Liver (tissue), 9 donors: ENCODE data around the gene TMEM273. TPM values are rescaled to one million over a fixed set of nuclear protein-coding genes. Genes with fewer than 3 reads are reported as not detected.

Experiments used
- DNase-seq: peaks from one replicate; pipeline ENCODE4 v3.0.0-alpha.2; 2017; ENCODE audit warnings: low spot score
- H3K27ac ChIP-seq, 2 donors: one replicate each; pipeline ENCODE4 v1.7.0; 2013; ENCODE audit warnings: inconsistent platforms in 2 of 2, low read length in 2 of 2, control low read depth in 1 of 2, low read depth in 1 of 2, mild to moderate bottlenecking in 1 of 2
- H3K27me3 ChIP-seq, 4 donors: one replicate each; pipeline versions ENCODE4 v1.6.1 to v1.7.0; 2013; ENCODE audit warnings: low read length in 3 of 4, inconsistent platforms in 1 of 4, mild to moderate bottlenecking in 1 of 4, moderate library complexity in 1 of 4; ENCODE audit not compliant: control insufficient read depth in 4 of 4, insufficient read depth in 4 of 4
- H3K36me3 ChIP-seq, 4 donors: one replicate each; pipeline versions ENCODE4 v1.6.1 to v1.7.0; 2013; ENCODE audit warnings: low read length in 3 of 4, mild to moderate bottlenecking in 3 of 4, low read depth in 1 of 4, moderate library complexity in 1 of 4; ENCODE audit not compliant: control insufficient read depth in 4 of 4, insufficient read depth in 3 of 4
- H3K4me1 ChIP-seq, 4 donors: one replicate each; pipeline versions ENCODE4 v1.6.1 to v1.7.0; 2013; ENCODE audit warnings: low read length in 3 of 4, mild to moderate bottlenecking in 3 of 4, moderate library complexity in 1 of 4; ENCODE audit not compliant: control insufficient read depth in 4 of 4, insufficient read depth in 4 of 4
- H3K4me3 ChIP-seq, 3 donors: one replicate each; pipeline versions ENCODE4 v1.6.1 to v1.7.0; 2013; ENCODE audit warnings: low read length in 3 of 3, control low read depth in 1 of 3, low read depth in 1 of 3, mild to moderate bottlenecking in 1 of 3
- H3K9ac ChIP-seq, 2 donors: one replicate each; pipeline ENCODE4 v1.7.0; 2013; ENCODE audit warnings: low read length in 2 of 2, mild to moderate bottlenecking in 2 of 2, moderate library complexity in 2 of 2, control low read depth in 1 of 2, low read depth in 1 of 2
- H3K9me3 ChIP-seq, 4 donors: one replicate each; pipeline versions ENCODE4 v1.6.1 to v1.7.0; 2013; ENCODE audit warnings: low read length in 3 of 4; ENCODE audit not compliant: control insufficient read depth in 4 of 4
- ATF3 ChIP-seq: IDR thresholded peaks from 2 replicates; pipeline ENCODE4 v1.6.1; 2016; ENCODE audit warnings: antibody characterized with exemption
- EGR1 ChIP-seq, 2 donors: IDR thresholded peaks; 2 replicates each; pipeline ENCODE4 v1.6.1; 2016 to 2018; ENCODE audit warnings: antibody characterized with exemption in 2 of 2, low read depth in 2 of 2
- FOXA1 ChIP-seq: IDR thresholded peaks from 2 replicates; pipeline ENCODE4 v1.6.1; 2016; ENCODE audit warnings: antibody characterized with exemption
- HNF4A ChIP-seq, 2 donors: conservative IDR thresholded peaks; 2 replicates each; pipeline ENCODE4 v1.6.1; 2016; ENCODE audit warnings: antibody characterized with exemption in 2 of 2, mild to moderate bottlenecking in 2 of 2
- HNF4G ChIP-seq: IDR thresholded peaks from 2 replicates; pipeline ENCODE4 v1.6.1; 2016; ENCODE audit warnings: antibody characterized with exemption
- JUND ChIP-seq, 2 donors: IDR thresholded peaks; 2 replicates each; pipeline ENCODE4 v1.6.1; 2016; ENCODE audit warnings: antibody characterized with exemption in 2 of 2
- MAX ChIP-seq: IDR thresholded peaks from 2 replicates; pipeline ENCODE4 v1.6.1; 2016; ENCODE audit warnings: antibody characterized with exemption
- NR2F2 ChIP-seq: IDR thresholded peaks from 2 replicates; pipeline ENCODE4 v1.6.1; 2016; ENCODE audit warnings: antibody characterized with exemption
- RXRA ChIP-seq, 2 donors: IDR thresholded peaks; 2 replicates each; pipeline ENCODE4 v1.6.1; 2017 to 2018; ENCODE audit warnings: antibody characterized with exemption in 2 of 2, mild to moderate bottlenecking in 1 of 2
- SP1 ChIP-seq: IDR thresholded peaks from 2 replicates; pipeline ENCODE4 v1.6.1; 2018; ENCODE audit warnings: antibody characterized with exemption, mild to moderate bottlenecking
- YY1 ChIP-seq: IDR thresholded peaks from 2 replicates; pipeline ENCODE4 v1.6.1; 2016; ENCODE audit warnings: antibody characterized with exemption, mild to moderate bottlenecking
- ZBTB33 ChIP-seq: IDR thresholded peaks from 2 replicates; pipeline ENCODE4 v1.6.1; 2016; ENCODE audit warnings: antibody characterized with exemption
- WGBS: extraction: QIAGEN DNeasy Blood & Tissue Kit; methylation state at CpG from one replicate; pipeline ENCODE4 v1.1.7; 2013; 5-methylcytosine and 5-hydroxymethylcytosine counted together
- polyA plus RNA-seq, 2 donors: library from polyadenylated mRNA; stranded (reverse) in 1 of 2; unstranded in 1 of 2; fragments of 200-250 nt in 1 of 2; fragments of >200 nt in 1 of 2; fragmentation: Nextera tagmentation in 1 of 2; extraction: Ambion mirVana in 1 of 2; gene quantifications; one replicate each; pipeline versions ENCODE4 v1.2.1 to v1.2.3, GENCODE V29; 2013 to 2015
- total RNA-seq, 2 donors: library from RNA; depleted of rRNA; stranded (reverse); fragments of >200 nt; gene quantifications; one replicate each; pipeline ENCODE4 v1.2.3, GENCODE V29; 2014
- donor health status: healthy.
- donor health status: healthy.
- donor health status: healthy.
- donor health status: healthy.
- donor health status: healthy.

TMEM273 gene
- total and polyA plus RNA-seq, 4 donors, result 2.5 to 9.5 (median 4.5) TPM

GRCh38 chr10:49187044-49187484 is 1.1 kb downstream of the TMEM273 start:
- H3K4me1 ChIP-seq, result peaks cover 0 to 3% (median 0%) of the 10 kb centered on the region in 4 donors
- DNase-seq, result peak; percentile 25
- no peaks in the 10 kb centered on the region for H3K27me3 ChIP-seq
- H3K27ac ChIP-seq, result peak overlapping the region; percentile 23 to 53
- H3K4me3 ChIP-seq, result no peak overlapping the region
- TF ChIP-seq HNF4A (conservative IDR thresholded peaks at IDR 0.05) (no peak), MAX (no peak), ATF3 (no peak), SP1 (no peak), JUND (IDR thresholded peaks at IDR 0.05) (no peak), EGR1 (IDR thresholded peaks at IDR 0.05; ENCODE audit: low read depth in 2 of 2) (no peak), RXRA (IDR thresholded peaks at IDR 0.05) (no peak), HNF4G (no peak), YY1 (no peak), NR2F2 (no peak)
- 45% methylated on average over 8 of the region's 8 CpGs for WGBS
- no peaks in the 10 kb centered on the region for H3K9me3 ChIP-seq
- H3K36me3 ChIP-seq, result no peaks in the 10 kb centered on the region
- H3K9ac ChIP-seq, result no peak overlapping the region

GRCh38 chr10:49186613-49187012 is 1.6 kb downstream of the TMEM273 start:
- no peaks in the 10 kb centered on the region for H3K9me3 ChIP-seq
- H3K36me3 ChIP-seq, result no peaks in the 10 kb centered on the region
- H3K4me1 ChIP-seq, result peaks cover 0 to 3% (median 0%) of the 10 kb centered on the region in 4 donors
- no peaks in the 10 kb centered on the region for H3K27me3 ChIP-seq
- no peak overlapping the region for H3K4me3 ChIP-seq
- 80% methylated on average over 4 of the region's 4 CpGs for WGBS
- H3K27ac ChIP-seq, result peak overlapping the region in 1 of 2 donors; percentile 23
- H3K9ac ChIP-seq, result no peak overlapping the region
- TF ChIP-seq RXRA (IDR thresholded peaks at IDR 0.05) (no peak), FOXA1 (no peak), SP1 (no peak), HNF4A (conservative IDR thresholded peaks at IDR 0.05) (no peak), HNF4G (no peak), ZBTB33 (no peak)
- DNase-seq, result no peak

GRCh38 chr10:49185213-49185612 is 3.0 kb downstream of the TMEM273 start:
- WGBS, result 81% methylated on average over 3 of the region's 3 CpGs
- H3K9ac ChIP-seq, result no peak overlapping the region

More at GRCh38 chr10:49185213-49185612, 3.0 kb downstream of the TMEM273 start:
- no peak overlapping the region for H3K4me3 ChIP-seq
- TF ChIP-seq ATF3 (no peak), NR2F2 (no peak)
- H3K27me3 ChIP-seq, result no peaks in the 10 kb centered on the region
- H3K9me3 ChIP-seq, result no peaks in the 10 kb centered on the region
- H3K27ac ChIP-seq, result no peak overlapping the region
- H3K36me3 ChIP-seq, result no peaks in the 10 kb centered on the region
- no peak for DNase-seq
- peaks cover 0 to 3% (median 0%) of the 10 kb centered on the region in 4 donors for H3K4me1 ChIP-seq
